Measurements from ENCODE around the gene ZDHHC14.

Gene ZDHHC14

DNA sequence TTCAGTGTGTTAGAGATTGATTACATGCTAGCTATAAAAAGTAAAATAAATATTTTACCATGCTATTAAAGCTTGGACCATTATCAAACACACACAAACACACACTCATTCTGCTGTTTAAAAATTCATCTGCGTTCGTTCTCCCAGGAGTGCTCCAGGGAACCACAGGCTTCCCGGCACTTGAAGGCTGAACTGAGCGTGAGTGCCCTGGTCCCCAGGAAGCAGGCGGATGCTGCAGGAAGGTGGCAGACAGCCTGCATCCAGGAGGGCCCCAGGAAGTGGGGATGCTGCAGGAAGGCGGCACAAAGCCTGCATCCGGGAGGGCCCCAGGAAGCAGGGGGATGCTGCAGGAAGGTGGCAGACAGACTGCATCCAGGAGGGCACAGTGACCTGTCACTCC lies 294.8 kb downstream of the ZDHHC14 start:
- TF ChIP-seq EZH2phosphoT487 (IDR thresholded peaks at IDR 0.05; ENCODE audit: low read length) (no peak), EZH2 (optimal IDR thresholded peaks at IDR 0.05; ENCODE audit: low read depth, low read length) (no peak), CTCF (IDR thresholded peaks at IDR 0.05; ENCODE audit: low read length) (no peak)
- no peaks in the 10 kb centered on the region for H3F3A ChIP-seq (ENCODE audit: insufficient read depth, low read length)
- H2AFZ ChIP-seq (ENCODE audit: low read length): no peak overlapping the region
- no peaks in the 10 kb centered on the region for H3K36me3 ChIP-seq (replicated peaks; ENCODE audit: insufficient read depth, low read length)
- no peaks in the 10 kb centered on the region for H3K9me2 ChIP-seq (replicated peaks; ENCODE audit: insufficient read depth, low read length)
- no peak overlapping the region for H3K27ac ChIP-seq (ENCODE audit: low read length)
- no peak for DNase-seq
- H3K27me3 ChIP-seq (replicated peaks; ENCODE audit: insufficient read depth, low read length): no peaks in the 10 kb centered on the region
- H3K9me3 ChIP-seq (replicated peaks; ENCODE audit: insufficient read depth, low read length): no peaks in the 10 kb centered on the region
- H4K20me1 ChIP-seq (ENCODE audit: insufficient read depth, low read length): no peaks in the 10 kb centered on the region
- H3K4me3 ChIP-seq (ENCODE audit: low read length): no peak overlapping the region
- H3K4me1 ChIP-seq (ENCODE audit: low read length): no peaks in the 10 kb centered on the region
- H3K4me2 ChIP-seq (ENCODE audit: low read depth, low read length): no peak overlapping the region
- H3K9ac ChIP-seq (ENCODE audit: low read length): no peak overlapping the region
- no peaks in the 10 kb centered on the region for H3K79me2 ChIP-seq (ENCODE audit: low read length)

DNA sequence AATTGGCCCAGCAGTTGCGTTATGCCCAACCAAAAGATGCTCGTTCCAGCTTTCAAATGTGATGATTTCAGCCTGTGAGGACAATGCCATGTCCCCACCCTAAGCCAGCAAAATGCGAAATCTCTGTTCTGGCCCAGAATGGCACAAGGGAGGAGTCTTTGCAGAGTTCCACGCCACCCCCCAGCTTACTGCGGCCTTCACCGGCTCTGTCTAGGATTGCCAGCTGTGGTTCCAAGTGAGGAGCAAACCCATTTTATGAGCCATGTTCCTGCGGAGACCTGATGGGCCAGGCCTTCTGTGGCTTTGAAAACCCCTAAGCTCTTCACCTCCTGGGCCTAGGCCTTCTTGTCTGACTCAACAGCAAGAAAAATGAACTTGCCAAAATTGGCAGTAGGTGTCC lies 295.3 kb downstream of the ZDHHC14 start:
- no peak for DNase-seq
- Histone ChIP-seq H3K27ac (ENCODE audit: low read length) (no peak overlapping the region), H4K20me1 (ENCODE audit: insufficient read depth, low read length) (no peaks in the 10 kb centered on the region), H3K4me1 (ENCODE audit: low read length) (no peaks in the 10 kb centered on the region), H3K4me3 (ENCODE audit: low read length) (no peak overlapping the region), H3K79me2 (ENCODE audit: low read length) (no peaks in the 10 kb centered on the region), H3K36me3 (replicated peaks; ENCODE audit: insufficient read depth, low read length) (no peaks in the 10 kb centered on the region), H3K9me3 (replicated peaks; ENCODE audit: insufficient read depth, low read length) (no peaks in the 10 kb centered on the region), H3K9me2 (replicated peaks; ENCODE audit: insufficient read depth, low read length) (no peaks in the 10 kb centered on the region), H2AFZ (ENCODE audit: low read length) (no peak overlapping the region), H3K9ac (ENCODE audit: low read length) (no peak overlapping the region), H3F3A (ENCODE audit: insufficient read depth, low read length) (no peaks in the 10 kb centered on the region), H3K4me2 (ENCODE audit: low read depth, low read length) (no peak overlapping the region), H3K27me3 (replicated peaks; ENCODE audit: insufficient read depth, low read length) (no peaks in the 10 kb centered on the region)
- no peak for TF ChIP-seq EZH2 (optimal IDR thresholded peaks at IDR 0.05; ENCODE audit: low read depth, low read length)
- TF ChIP-seq EZH2phosphoT487 (IDR thresholded peaks at IDR 0.05; ENCODE audit: low read length): no peak
- TF ChIP-seq CTCF (IDR thresholded peaks at IDR 0.05; ENCODE audit: low read length): no peak

DNA sequence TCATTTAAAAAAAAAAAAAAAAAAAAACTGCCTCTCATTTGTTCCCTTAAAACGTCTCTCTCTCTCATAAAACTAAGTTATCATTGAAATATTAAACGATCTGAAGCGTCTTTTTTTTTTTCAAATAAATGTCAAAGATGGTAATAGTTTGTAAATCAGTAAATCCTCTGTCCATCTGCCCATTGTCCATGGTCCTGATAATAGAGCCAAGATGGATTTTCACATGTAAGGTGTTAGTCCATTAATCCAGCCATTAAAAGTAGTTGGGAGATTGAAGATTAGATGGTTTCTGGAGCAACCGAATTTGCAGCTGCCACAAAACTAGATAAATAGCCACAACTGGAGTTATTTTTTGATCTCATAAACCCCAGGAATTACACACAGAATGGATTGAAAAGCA lies 296.2 kb downstream of the ZDHHC14 start:
- no peaks in the 10 kb centered on the region for H4K20me1 ChIP-seq (ENCODE audit: insufficient read depth, low read length)
- no peak overlapping the region for H3K4me3 ChIP-seq (ENCODE audit: low read length)
- no peak overlapping the region for H3K27ac ChIP-seq (ENCODE audit: low read length)
- no peak for TF ChIP-seq EZH2 (optimal IDR thresholded peaks at IDR 0.05; ENCODE audit: low read depth, low read length)
- TF ChIP-seq CTCF (IDR thresholded peaks at IDR 0.05; ENCODE audit: low read length): no peak
- no peak for TF ChIP-seq EZH2phosphoT487 (IDR thresholded peaks at IDR 0.05; ENCODE audit: low read length)
- no peaks in the 10 kb centered on the region for H3K4me1 ChIP-seq (ENCODE audit: low read length)
- H3K4me2 ChIP-seq (ENCODE audit: low read depth, low read length): no peak overlapping the region
- no peak for DNase-seq
- no peak overlapping the region for H2AFZ ChIP-seq (ENCODE audit: low read length)
- H3K9me2 ChIP-seq (replicated peaks; ENCODE audit: insufficient read depth, low read length): no peaks in the 10 kb centered on the region
- H3K9me3 ChIP-seq (replicated peaks; ENCODE audit: insufficient read depth, low read length): no peaks in the 10 kb centered on the region
- H3F3A ChIP-seq (ENCODE audit: insufficient read depth, low read length): no peaks in the 10 kb centered on the region
- H3K9ac ChIP-seq (ENCODE audit: low read length): no peak overlapping the region
- no peaks in the 10 kb centered on the region for H3K79me2 ChIP-seq (ENCODE audit: low read length)
- H3K36me3 ChIP-seq (replicated peaks; ENCODE audit: insufficient read depth, low read length): no peaks in the 10 kb centered on the region
- no peaks in the 10 kb centered on the region for H3K27me3 ChIP-seq (replicated peaks; ENCODE audit: insufficient read depth, low read length)
